OCI-LY1 (cell line): ENCODE data around the gene PRPF31.
"Not testable (repeated sequence)": the region's sequence is repeated elsewhere in the genome, so short reads cannot be mapped to it uniquely, and the experiment has no call there.

Experiments
- H2AFZ ChIP-seq: fragments of 200-600 bp; sonication (generic), shearing (Covaris generic); 2 replicates; pipeline ENCODE4 v1.6.0; 2014; ENCODE audit warnings: antibody characterized with exemption, mild to moderate bottlenecking, low read length
- H3F3A ChIP-seq: fragments of 200-600 bp; sonication (generic), shearing (Covaris generic); 2 replicates; pipeline ENCODE4 v1.6.0; 2014; ENCODE audit warnings: mild to moderate bottlenecking, antibody characterized with exemption, low read length, moderate library complexity; ENCODE audit not compliant: insufficient read depth
- H3K27ac ChIP-seq: fragments of 200-600 bp; sonication (generic); 2 replicates; pipeline ENCODE4 v1.5.1; 2014; ENCODE audit warnings: low read length, mixed run types, mild to moderate bottlenecking, low read depth; ENCODE audit not compliant: poor library complexity, severe bottlenecking
- H3K27me3 ChIP-seq: fragments of 200-600 bp; sonication (generic); 2 replicates; pipeline ENCODE4 v1.6.0; 2014; ENCODE audit warnings: antibody characterized with exemption, mild to moderate bottlenecking, low read length, moderate library complexity; ENCODE audit not compliant: insufficient read depth
- H3K36me3 ChIP-seq: fragments of 200-600 bp; sonication (generic); 2 replicates; pipeline ENCODE4 v1.6.1; 2014; ENCODE audit warnings: mild to moderate bottlenecking, antibody characterized with exemption, low read length, moderate library complexity, mixed read lengths; ENCODE audit not compliant: insufficient read depth
- H3K4me1 ChIP-seq: fragments of 200-600 bp; sonication (generic); 2 replicates; pipeline ENCODE4 v1.5.1; 2014; ENCODE audit warnings: mild to moderate bottlenecking, low read length, moderate library complexity; ENCODE audit not compliant: insufficient read depth, severe bottlenecking
- H3K4me2 ChIP-seq: fragments of 200-600 bp; sonication (generic), shearing (Covaris generic); 2 replicates; pipeline ENCODE4 v1.6.1; 2014; ENCODE audit warnings: low read length
- H3K4me3 ChIP-seq: fragments of 200-600 bp; sonication (generic); 2 replicates; pipeline ENCODE4 v1.5.1; 2014; ENCODE audit warnings: low read length, low read depth, mild to moderate bottlenecking, mixed read lengths; ENCODE audit not compliant: poor library complexity, severe bottlenecking
- H3K79me2 ChIP-seq: fragments of 200-600 bp; shearing (Covaris generic); 2 replicates; pipeline ENCODE4 v1.6.1; 2016; ENCODE audit warnings: mixed run types, low read length, mixed read lengths; ENCODE audit not compliant: insufficient read depth
- H3K9ac ChIP-seq: fragments of 200-600 bp; sonication (generic), shearing (Covaris generic); 2 replicates; pipeline ENCODE4 v1.6.1; 2014; ENCODE audit warnings: mild to moderate bottlenecking, low read length, mixed read lengths
- H3K9me2 ChIP-seq: fragments of 200-600 bp; sonication (generic), shearing (Covaris generic); 2 replicates; pipeline ENCODE4 v1.6.1; 2014; ENCODE audit warnings: low read depth, mild to moderate bottlenecking, low read length, mixed read lengths
- H3K9me3 ChIP-seq: fragments of 200-600 bp; shearing (Covaris generic); 2 replicates; pipeline ENCODE4 v1.6.1; 2014; ENCODE audit warnings: low read length, mixed read lengths
- H4K20me1 ChIP-seq: fragments of 200-600 bp; sonication (generic), shearing (Covaris generic); 2 replicates; pipeline ENCODE4 v1.6.0; 2016; ENCODE audit warnings: mild to moderate bottlenecking, low read length; ENCODE audit not compliant: insufficient read depth
- CTCF ChIP-seq: fragments of 200-600 bp; sonication (generic), shearing (Covaris generic); IDR thresholded peaks from 2 replicates; pipeline ENCODE4 v1.5.1; 2017; ENCODE audit warnings: mild to moderate bottlenecking, antibody characterized with exemption, low read length, moderate library complexity, mixed read lengths
- EZH2 ChIP-seq: fragments of 200-600 bp; sonication (generic), shearing (Covaris generic); IDR thresholded peaks from 2 replicates; pipeline ENCODE4 v1.8.0; 2017; ENCODE audit warnings: borderline replicate concordance, mixed run types, mild to moderate bottlenecking, antibody characterized with exemption, low read length, moderate library complexity, mixed read lengths

PRPF31 gene

DNA sequence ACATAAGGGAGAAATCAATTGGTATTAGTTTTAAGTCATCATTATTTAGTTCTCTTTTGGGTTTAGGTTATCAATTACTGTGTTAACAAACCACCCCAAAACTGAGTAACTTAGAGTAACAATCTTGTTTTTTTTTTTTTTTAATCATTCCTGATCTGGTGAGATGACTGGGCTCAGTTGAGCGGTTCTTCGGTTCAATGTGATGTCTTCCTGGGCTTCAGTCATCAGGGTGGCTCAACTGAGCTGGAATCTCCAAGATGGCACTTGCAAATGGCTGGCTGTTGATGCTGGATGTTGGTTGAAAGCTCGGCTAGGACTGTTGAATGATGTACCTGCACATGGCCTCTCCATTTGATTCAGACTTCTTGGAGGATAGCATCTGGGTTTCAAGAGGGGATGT lies 31.1 kb upstream of the PRPF31 start:
- Histone ChIP-seq H3K4me3 (no peak overlapping the region), H3K9me2 (no peaks in the 10 kb centered on the region), H4K20me1 (no peaks in the 10 kb centered on the region), H3K79me2 (no peaks in the 10 kb centered on the region), H3K9ac (no peak overlapping the region), H2AFZ (no peak overlapping the region), H3K9me3 (peaks cover 2% of the 10 kb centered on the region; the same call in 1 of the 2 replicates), H3F3A (no peaks in the 10 kb centered on the region), H3K27ac (no peak overlapping the region), H3K36me3 (no peaks in the 10 kb centered on the region), H3K4me1 (no peaks in the 10 kb centered on the region), H3K27me3 (no peaks in the 10 kb centered on the region; the same call in 1 of the 2 replicates), H3K4me2 (no peak overlapping the region)
- TF ChIP-seq EZH2 (no peak), CTCF (no peak)

GRCh38 chr19:54094426-54095000 lies 21.0 kb upstream of the PRPF31 start:
- Histone ChIP-seq H3K27me3 (no peaks in the 10 kb centered on the region), H3K9me2 (no peaks in the 10 kb centered on the region), H2AFZ (no peak overlapping the region), H4K20me1 (no peaks in the 10 kb centered on the region), H3F3A (no peaks in the 10 kb centered on the region), H3K9ac (no peak overlapping the region), H3K36me3 (no peaks in the 10 kb centered on the region), H3K27ac (no peak overlapping the region), H3K4me1 (peaks cover 4% of the 10 kb centered on the region), H3K79me2 (no peaks in the 10 kb centered on the region), H3K4me2 (no peak overlapping the region), H3K9me3 (no peaks in the 10 kb centered on the region), H3K4me3 (no peak overlapping the region)
- TF ChIP-seq CTCF (no peak), EZH2 (no peak)

- peaks cover 4% of the 10 kb centered on the region for H3K4me1 ChIP-seq
- no peaks in the 10 kb centered on the region for H4K20me1 ChIP-seq
- no peak overlapping the region for H3K9ac ChIP-seq
- no peaks in the 10 kb centered on the region for H3K9me2 ChIP-seq
- H3K36me3 ChIP-seq = no peaks in the 10 kb centered on the region
- no peaks in the 10 kb centered on the region for H3K9me3 ChIP-seq
- no peak overlapping the region for H2AFZ ChIP-seq
- H3K4me2 ChIP-seq = no peak overlapping the region
- H3K4me3 ChIP-seq = no peak overlapping the region
- no peaks in the 10 kb centered on the region for H3K27me3 ChIP-seq
- H3F3A ChIP-seq = no peaks in the 10 kb centered on the region
- no peak overlapping the region for H3K27ac ChIP-seq
- no peaks in the 10 kb centered on the region for H3K79me2 ChIP-seq
- TF ChIP-seq CTCF = no peak
- TF ChIP-seq EZH2 = no peak
Measured at GRCh38 chr19:54095136-54095858, 20.3 kb upstream of the PRPF31 start.

GRCh38 chr19:54095859-54096616 lies 19.5 kb upstream of the PRPF31 start:
- not testable (repeated sequence) for H4K20me1 ChIP-seq, H3K79me2 ChIP-seq, H3K4me1 ChIP-seq, H3K9ac ChIP-seq, H3K27ac ChIP-seq, H3K9me2 ChIP-seq, H2AFZ ChIP-seq, H3K4me2 ChIP-seq, H3K36me3 ChIP-seq, H3F3A ChIP-seq, H3K9me3 ChIP-seq, H3K4me3 ChIP-seq, H3K27me3 ChIP-seq
